Measurements from ENCODE around the gene DOCK4. TPM values are rescaled to one million over a fixed set of nuclear protein-coding genes. Genes with fewer than 3 reads are reported as not detected.

Gene DOCK4
- total and polyA plus RNA-seq, 10 of the 15 experiments (the other 5 are each of a cell fraction or from before 2014, with no cell fraction given): 0.03 to 0.73 (median 0.38) TPM

- H3K79me2 ChIP-seq (ENCODE audit: control insufficient read depth, insufficient read depth, low read length): no peaks in the 10 kb centered on the region
- H3K27me3 ChIP-seq (replicated peaks in 1 of 2; ENCODE audit: control insufficient read depth in 2 of 2, insufficient read depth in 2 of 2, low read length in 1 of 2): no peaks in the 10 kb centered on the region
- H3K4me1 ChIP-seq (ENCODE audit: control insufficient read depth, insufficient read depth, low read length): no peaks in the 10 kb centered on the region
- FAIRE-seq (no peak), ATAC-seq (no peak), DNase-seq (ENCODE audit: low read depth, low spot score) (no peak)
- H3K36me3 ChIP-seq (ENCODE audit: control insufficient read depth in 2 of 2, insufficient read depth in 2 of 2, low read length in 1 of 2): no peaks in the 10 kb centered on the region
- TF ChIP-seq POU2F2 (IDR thresholded peaks at IDR 0.05; ENCODE audit: borderline replicate concordance, low read depth, low read length) (no peak), POLR2AphosphoS5 (IDR thresholded peaks at IDR 0.05; ENCODE audit: low read length) (no peak), FOXM1 (IDR thresholded peaks at IDR 0.05; ENCODE audit: low read depth, low read length) (no peak), CBX5 (IDR thresholded peaks at IDR 0.05; ENCODE audit: low read depth) (no peak)
- no peaks in the 10 kb centered on the region for H4K20me1 ChIP-seq (ENCODE audit: control insufficient read depth, insufficient read depth)
- ChIA-PET CTCF (interaction anchor here (0.7 kb wide), 1 partner anchor 10 kb away, joined by 3 read pairs; no protein-coding TSS in a partner anchor), POLR2A (no interaction called here), RAD21 (ENCODE audit: unreplicated experiment) (no interaction called here), SMC1A (ENCODE audit: uncharacterized antibody, unreplicated experiment) (interaction anchor here (0.6 to 0.8 kb wide), 4 partner anchors 10 to 1407 kb away, joined by 3 to 5 read pairs (median 4); no protein-coding TSS in a partner anchor)
- in situ Hi-C loops (cut with MboI): no loop called here
- H3K4me2 ChIP-seq (ENCODE audit: control insufficient read depth, insufficient read depth): no peak overlapping the region
- H3K4me3 ChIP-seq: no peak overlapping the region
- H3K27ac ChIP-seq (ENCODE audit: control insufficient read depth, insufficient read depth): no peak overlapping the region
- WGBS (ENCODE audit: insufficient coverage, insufficient replicate concordance, low lambda C conversion rate, missing lambda C conversion rate): 23% methylated on average over 4 of the region's 4 CpGs
- H3K9me3 ChIP-seq (replicated peaks; ENCODE audit: control insufficient read depth, insufficient read depth, low read length): no peaks in the 10 kb centered on the region
- intact Hi-C loops (cut with micrococcal nuclease; ENCODE audit: unreplicated experiment): no loop called here
- no TSS peak for BruUV-seq (replicated peaks)
- H3K9ac ChIP-seq (ENCODE audit: control insufficient read depth, insufficient read depth, low read length): no peak overlapping the region
- no peak overlapping the region for H2AFZ ChIP-seq (ENCODE audit: control insufficient read depth, low read depth, low read length)
Observed at GRCh38 chr7:112020800-112021199, 185.4 kb downstream of the DOCK4 start.

- 93% methylated on average over 1 of the region's 1 CpG for WGBS (ENCODE audit: insufficient coverage, insufficient replicate concordance, low lambda C conversion rate, missing lambda C conversion rate)
- no peak overlapping the region for H3K27ac ChIP-seq (ENCODE audit: control insufficient read depth, insufficient read depth)
- DNase-seq (ENCODE audit: low read depth, low spot score) (no peak), FAIRE-seq (no peak), ATAC-seq (no peak)
- RAD21 ChIA-PET (ENCODE audit: unreplicated experiment): no interaction called here
- POLR2A ChIA-PET: no interaction called here
- in situ Hi-C loops (cut with MboI): no loop called here
- H3K9me3 ChIP-seq (replicated peaks; ENCODE audit: control insufficient read depth, insufficient read depth, low read length): no peaks in the 10 kb centered on the region
- no peaks in the 10 kb centered on the region for H3K79me2 ChIP-seq (ENCODE audit: control insufficient read depth, insufficient read depth, low read length)
- BruUV-seq (replicated peaks): no TSS peak
- no peak overlapping the region for H3K4me2 ChIP-seq (ENCODE audit: control insufficient read depth, insufficient read depth)
- H4K20me1 ChIP-seq (ENCODE audit: control insufficient read depth, insufficient read depth): no peaks in the 10 kb centered on the region
- H3K9ac ChIP-seq (ENCODE audit: control insufficient read depth, insufficient read depth, low read length): no peak overlapping the region
- no peaks in the 10 kb centered on the region for H3K4me1 ChIP-seq (ENCODE audit: control insufficient read depth, insufficient read depth, low read length)
- intact Hi-C loops (cut with micrococcal nuclease; ENCODE audit: unreplicated experiment): no loop called here
- SMC1A ChIA-PET (ENCODE audit: uncharacterized antibody, unreplicated experiment): interaction anchor here (1.0 kb wide), 1 partner anchor 13 kb away, joined by 3 read pairs; no protein-coding TSS in a partner anchor
- H3K27me3 ChIP-seq (replicated peaks in 1 of 2; ENCODE audit: control insufficient read depth in 2 of 2, insufficient read depth in 2 of 2, low read length in 1 of 2): no peaks in the 10 kb centered on the region
- no peaks in the 10 kb centered on the region for H3K36me3 ChIP-seq (ENCODE audit: control insufficient read depth in 2 of 2, insufficient read depth in 2 of 2, low read length in 1 of 2)
- no peak overlapping the region for H2AFZ ChIP-seq (ENCODE audit: control insufficient read depth, low read depth, low read length)
- CTCF ChIA-PET: interaction anchor here (0.7 kb wide), 1 partner anchor 21 kb away, joined by 3 read pairs; no protein-coding TSS in a partner anchor
- no peak overlapping the region for H3K4me3 ChIP-seq
- TF ChIP-seq TARDBP (IDR thresholded peaks at IDR 0.05; ENCODE audit: borderline replicate concordance) (no peak), TAF1 (IDR thresholded peaks at IDR 0.05; ENCODE audit: borderline replicate concordance, low read depth, low read length) (no peak), BRCA1 (IDR thresholded peaks at IDR 0.05; ENCODE audit: low read depth, low read length) (no peak), REST (IDR thresholded peaks at IDR 0.05; ENCODE audit: low read depth, low read length) (no peak), ZBED1 (IDR thresholded peaks at IDR 0.05; ENCODE audit: borderline replicate concordance) (no peak), JUNB (IDR thresholded peaks at IDR 0.05) (no peak), PAX5 (IDR thresholded peaks at IDR 0.05; ENCODE audit: borderline replicate concordance, low read depth, low read length) (no peak), E2F8 (IDR thresholded peaks at IDR 0.05; ENCODE audit: low read depth, partially characterized antibody) (no peak), MYC (IDR thresholded peaks at IDR 0.05; ENCODE audit: insufficient read depth, insufficient read length, insufficient replicate concordance, low read length, severe bottlenecking) (no peak)
Observed at GRCh38 chr7:112019932-112020331, 186.3 kb downstream of the DOCK4 start.
